ENCODE measurements around the gene BNIP2.
"Not testable (repeated sequence)": the region's sequence is repeated elsewhere in the genome, so short reads cannot be mapped to it uniquely, and the experiment has no call there.

Gene BNIP2

DNA sequence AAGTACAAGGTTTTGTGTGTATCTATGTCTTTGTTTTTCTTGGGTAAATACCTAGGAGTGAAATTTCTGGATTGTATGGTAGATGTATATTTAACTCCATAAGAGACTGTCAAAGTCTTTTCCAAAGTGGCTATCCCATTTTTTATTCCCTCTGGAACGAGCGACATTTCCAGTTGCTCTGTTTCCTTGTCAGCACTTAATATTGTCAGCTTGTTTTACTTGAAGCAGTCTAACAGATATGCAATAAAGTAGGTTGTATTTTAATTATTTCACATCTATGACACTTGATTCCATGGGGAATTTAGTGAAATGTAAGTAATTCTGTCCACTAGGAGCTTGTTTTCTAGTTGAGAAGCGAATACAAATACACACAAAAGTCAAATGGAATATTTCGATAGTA is 18.5 kb upstream of the BNIP2 start:
- no peaks in the 10 kb centered on the region for H3K36me3 ChIP-seq (ENCODE audit: control insufficient read depth in 2 of 2, insufficient read depth in 2 of 2, low read length in 2 of 2)
- no peak overlapping the region for H3K27ac ChIP-seq (ENCODE audit: low read length)
- H3K27me3 ChIP-seq (ENCODE audit: control insufficient read depth in 1 of 2, insufficient read depth in 2 of 2, low read length in 2 of 2), result no peaks in the 10 kb centered on the region
- H3K9me3 ChIP-seq (ENCODE audit: control insufficient read depth in 2 of 2, low read length in 2 of 2), result no peaks in the 10 kb centered on the region
- no peak overlapping the region for H3K4me3 ChIP-seq (ENCODE audit: low read length in 2 of 2)
- H3K4me1 ChIP-seq (ENCODE audit: control insufficient read depth, insufficient read depth, low read length), result no peaks in the 10 kb centered on the region
- H3K9ac ChIP-seq (ENCODE audit: low read length in 2 of 2), result no peak overlapping the region

DNA sequence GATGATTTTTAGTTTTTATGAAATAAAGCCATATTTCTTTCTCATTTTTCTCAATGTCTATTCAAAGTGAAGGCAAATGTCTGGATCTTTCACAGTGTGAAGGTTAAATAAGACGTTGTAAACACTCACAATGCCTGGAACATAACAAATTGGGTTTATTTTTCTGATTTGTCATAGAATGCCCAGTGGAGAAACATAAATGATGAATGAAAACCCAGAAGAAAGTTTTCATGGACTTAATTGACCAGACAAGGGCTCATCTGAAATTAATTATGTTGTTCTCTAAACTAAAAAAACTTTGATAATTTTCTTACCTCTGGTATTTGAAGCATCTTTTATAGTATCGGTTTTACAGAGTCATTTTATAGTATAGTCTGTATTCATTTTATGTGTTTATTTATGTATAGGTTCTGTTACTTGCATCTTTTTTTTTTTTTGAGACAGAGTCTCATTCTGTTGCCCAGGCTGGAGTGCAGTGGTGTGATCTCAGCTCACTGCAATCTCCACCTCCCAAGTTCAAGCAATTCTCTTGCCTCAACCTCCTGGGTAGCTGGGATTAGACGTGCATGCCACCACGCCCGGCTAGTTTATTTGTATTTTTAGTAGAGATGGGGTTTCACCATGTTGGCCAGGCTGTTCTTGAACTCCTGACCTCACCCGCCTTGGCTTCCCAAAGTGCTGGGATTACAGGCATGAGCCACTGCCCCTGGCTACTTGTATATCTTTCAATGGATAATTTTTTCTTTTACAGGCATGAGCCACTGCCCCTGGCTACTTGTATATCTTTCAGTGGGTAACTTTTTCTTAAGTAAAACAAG is 15.1 kb upstream of the BNIP2 start:
- Histone ChIP-seq H3K4me1 (ENCODE audit: control insufficient read depth, insufficient read depth, low read length) (no peaks in the 10 kb centered on the region), H3K27ac (ENCODE audit: low read length) (no peak overlapping the region), H3K9me3 (ENCODE audit: control insufficient read depth in 2 of 2, low read length in 2 of 2) (no peaks in the 10 kb centered on the region), H3K4me3 (ENCODE audit: low read length in 2 of 2) (no peak overlapping the region), H3K36me3 (ENCODE audit: control insufficient read depth in 2 of 2, insufficient read depth in 2 of 2, low read length in 2 of 2) (no peaks in the 10 kb centered on the region), H3K27me3 (ENCODE audit: control insufficient read depth in 1 of 2, insufficient read depth in 2 of 2, low read length in 2 of 2) (no peaks in the 10 kb centered on the region), H3K9ac (ENCODE audit: low read length in 2 of 2) (no peak overlapping the region)

DNA sequence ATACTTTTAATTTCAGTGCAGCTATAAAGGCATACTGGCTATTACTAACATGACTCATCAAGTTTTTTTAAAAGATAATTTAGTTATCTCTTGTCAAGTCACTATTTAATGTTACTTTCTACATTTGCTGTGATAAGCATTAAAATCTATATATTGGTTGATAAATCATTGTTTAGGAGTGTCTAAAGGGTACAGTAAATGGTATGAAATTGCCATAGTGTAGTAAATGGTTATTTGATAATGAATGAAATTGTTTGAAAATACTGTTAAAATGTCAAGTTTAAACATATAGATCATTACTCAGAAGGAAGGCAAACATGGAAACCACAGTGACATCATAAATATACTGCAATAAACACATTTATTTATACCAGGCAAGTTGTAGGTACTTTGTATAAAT is 13.2 kb upstream of the BNIP2 start:
- no peaks in the 10 kb centered on the region for H3K9me3 ChIP-seq (ENCODE audit: control insufficient read depth in 2 of 2, low read length in 2 of 2)
- no peaks in the 10 kb centered on the region for H3K36me3 ChIP-seq (ENCODE audit: control insufficient read depth in 2 of 2, insufficient read depth in 2 of 2, low read length in 2 of 2)
- H3K9ac ChIP-seq (ENCODE audit: low read length in 2 of 2), result no peak overlapping the region

DNA sequence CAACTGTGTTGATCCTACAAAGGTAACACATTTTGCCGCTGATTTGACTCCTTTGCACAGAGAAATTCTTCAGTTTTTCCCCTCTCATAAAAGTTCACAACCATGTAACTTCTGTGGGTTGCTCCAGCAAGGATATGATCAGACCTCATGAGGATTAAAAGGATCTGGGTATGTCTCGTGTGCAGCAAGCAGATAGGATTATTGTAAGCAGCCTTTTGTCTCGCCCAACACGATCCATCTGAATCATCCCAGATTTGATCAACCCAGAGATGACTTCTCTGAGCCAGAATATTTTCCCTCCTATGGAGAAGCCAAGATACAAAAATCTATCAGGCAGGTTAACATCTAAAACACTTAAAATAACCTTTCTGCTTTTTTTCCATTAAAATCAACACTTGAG is 12.8 kb upstream of the BNIP2 start:
- H3K4me3 ChIP-seq (ENCODE audit: low read length in 2 of 2), result no peak overlapping the region
- no peaks in the 10 kb centered on the region for H3K27me3 ChIP-seq (ENCODE audit: control insufficient read depth in 1 of 2, insufficient read depth in 2 of 2, low read length in 2 of 2)
- H3K9me3 ChIP-seq (ENCODE audit: control insufficient read depth in 2 of 2, low read length in 2 of 2), result no peaks in the 10 kb centered on the region
- no peak overlapping the region for H3K9ac ChIP-seq (ENCODE audit: low read length in 2 of 2)
- H3K27ac ChIP-seq (ENCODE audit: low read length), result no peak overlapping the region
- H3K36me3 ChIP-seq (ENCODE audit: control insufficient read depth in 2 of 2, insufficient read depth in 2 of 2, low read length in 2 of 2), result no peaks in the 10 kb centered on the region
- no peaks in the 10 kb centered on the region for H3K4me1 ChIP-seq (ENCODE audit: control insufficient read depth, insufficient read depth, low read length)

More for the DNA sequence above, 13.2 kb upstream of the BNIP2 start:
- no peak overlapping the region for H3K27ac ChIP-seq (ENCODE audit: low read length)
- H3K27me3 ChIP-seq (ENCODE audit: control insufficient read depth in 1 of 2, insufficient read depth in 2 of 2, low read length in 2 of 2), result no peaks in the 10 kb centered on the region
- no peak overlapping the region for H3K4me3 ChIP-seq (ENCODE audit: low read length in 2 of 2)
- H3K4me1 ChIP-seq (ENCODE audit: control insufficient read depth, insufficient read depth, low read length), result no peaks in the 10 kb centered on the region

DNA sequence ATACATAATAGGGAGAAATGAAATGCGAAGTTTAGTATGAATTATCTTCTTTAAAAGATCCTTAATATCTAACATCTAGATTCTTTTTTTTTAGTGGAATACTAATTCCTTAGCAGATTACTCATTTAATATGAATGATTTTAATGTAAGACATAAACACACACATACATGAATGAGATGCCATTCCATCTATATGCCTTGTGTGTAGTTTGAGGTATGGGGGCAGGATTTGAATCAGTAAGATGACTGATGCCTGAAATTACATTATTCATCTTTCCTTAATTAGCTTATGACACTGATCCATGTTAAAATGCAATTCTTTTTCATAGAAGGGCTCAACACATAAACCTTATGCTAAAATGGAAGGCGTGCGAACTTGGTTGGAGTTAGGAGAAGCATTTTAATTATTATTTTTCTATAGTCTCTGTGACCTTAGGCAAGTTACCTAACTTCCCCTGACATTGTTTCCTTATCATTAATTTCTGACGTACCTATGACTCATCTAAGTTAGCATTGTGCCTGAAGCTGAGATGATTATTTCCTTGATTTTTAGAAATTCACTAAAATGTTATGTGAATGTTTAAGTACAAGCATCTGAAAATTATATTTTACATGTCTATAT is 10.8 kb upstream of the BNIP2 start:
- Histone ChIP-seq H3K4me3 (ENCODE audit: low read length in 2 of 2) (no peak overlapping the region), H3K27me3 (ENCODE audit: control insufficient read depth in 1 of 2, insufficient read depth in 2 of 2, low read length in 2 of 2) (no peaks in the 10 kb centered on the region), H3K4me1 (ENCODE audit: control insufficient read depth, insufficient read depth, low read length) (no peaks in the 10 kb centered on the region), H3K9ac (ENCODE audit: low read length in 2 of 2) (no peak overlapping the region), H3K9me3 (ENCODE audit: control insufficient read depth in 2 of 2, low read length in 2 of 2) (no peaks in the 10 kb centered on the region), H3K27ac (ENCODE audit: low read length) (no peak overlapping the region), H3K36me3 (ENCODE audit: control insufficient read depth in 2 of 2, insufficient read depth in 2 of 2, low read length in 2 of 2) (no peaks in the 10 kb centered on the region)

DNA sequence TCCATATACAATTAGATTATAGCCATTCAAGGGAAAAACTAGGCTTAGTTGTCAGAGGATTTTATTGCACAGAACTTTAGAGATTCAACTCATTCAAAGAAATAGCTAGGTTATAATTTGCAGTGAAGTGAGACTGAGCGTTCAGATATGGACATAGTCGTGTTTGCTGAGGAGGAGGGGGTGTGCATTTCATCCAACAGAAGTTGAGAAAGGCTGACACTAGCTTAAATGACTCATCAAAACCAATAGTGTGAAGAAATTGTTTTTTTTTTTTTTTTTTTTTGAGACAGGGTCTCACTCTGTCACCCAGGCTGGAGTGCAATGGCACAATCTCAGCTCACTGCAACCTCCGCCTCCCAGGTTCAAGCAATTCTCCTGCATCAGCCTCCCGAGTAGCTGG is 8.9 kb upstream of the BNIP2 start:
- H3K9me3 ChIP-seq (ENCODE audit: control insufficient read depth in 2 of 2, low read length in 2 of 2); H3K4me3 ChIP-seq (ENCODE audit: low read length in 2 of 2); H3K27me3 ChIP-seq (ENCODE audit: control insufficient read depth in 1 of 2, insufficient read depth in 2 of 2, low read length in 2 of 2); H3K9ac ChIP-seq (ENCODE audit: low read length in 2 of 2); H3K36me3 ChIP-seq (ENCODE audit: control insufficient read depth in 2 of 2, insufficient read depth in 2 of 2, low read length in 2 of 2); H3K27ac ChIP-seq (ENCODE audit: low read length); H3K4me1 ChIP-seq (ENCODE audit: control insufficient read depth, insufficient read depth, low read length): not testable (repeated sequence)

DNA sequence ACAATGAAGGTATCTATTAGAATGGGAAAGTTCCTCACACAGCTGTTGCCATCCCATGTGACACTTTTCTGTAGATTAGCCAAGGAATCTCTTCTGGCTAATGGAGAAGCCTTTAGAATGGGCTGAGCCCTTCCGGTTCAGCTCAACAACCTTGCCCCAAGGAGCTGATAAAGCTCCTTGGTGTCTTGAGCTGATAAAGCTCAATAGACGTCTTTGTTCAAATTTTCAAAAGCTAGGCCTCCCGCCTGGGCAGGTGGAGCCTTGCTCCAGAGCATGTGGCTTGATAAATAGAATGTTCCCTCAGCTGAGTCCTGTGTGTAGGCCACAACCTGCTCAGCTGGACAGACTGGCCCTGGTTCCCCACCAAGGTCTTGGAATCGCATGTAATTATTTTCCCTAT is 7.2 kb upstream of the BNIP2 start:
- Histone ChIP-seq H3K4me3 (ENCODE audit: low read length in 2 of 2) (no peak overlapping the region), H3K36me3 (ENCODE audit: control insufficient read depth in 2 of 2, insufficient read depth in 2 of 2, low read length in 2 of 2) (no peaks in the 10 kb centered on the region), H3K27me3 (ENCODE audit: control insufficient read depth in 1 of 2, insufficient read depth in 2 of 2, low read length in 2 of 2) (no peaks in the 10 kb centered on the region), H3K9me3 (ENCODE audit: control insufficient read depth in 2 of 2, low read length in 2 of 2) (no peaks in the 10 kb centered on the region), H3K27ac (ENCODE audit: low read length) (no peak overlapping the region), H3K4me1 (ENCODE audit: control insufficient read depth, insufficient read depth, low read length) (no peaks in the 10 kb centered on the region), H3K9ac (ENCODE audit: low read length in 2 of 2) (no peak overlapping the region)

DNA sequence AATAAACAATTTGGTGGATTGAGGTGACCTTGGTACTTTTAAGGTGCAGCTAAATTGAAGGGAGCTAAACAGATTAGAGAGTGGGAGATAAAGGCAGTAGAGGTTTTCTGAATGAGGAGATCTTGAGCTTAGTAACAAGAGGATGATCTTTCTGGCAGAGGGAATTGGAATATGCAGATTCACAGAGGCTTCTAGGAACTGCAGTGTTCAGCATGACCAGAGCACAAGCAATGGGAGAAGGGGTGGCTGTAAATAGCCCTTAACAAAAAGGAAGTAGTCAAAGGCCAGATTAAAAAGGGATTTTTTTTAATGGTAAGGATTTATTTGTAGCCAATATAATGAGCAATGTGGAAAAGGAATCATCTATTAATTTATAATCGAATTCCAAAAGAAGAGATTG is 5.7 kb upstream of the BNIP2 start:
- Histone ChIP-seq H3K4me1 (ENCODE audit: control insufficient read depth, insufficient read depth, low read length) (peaks cover 3% of the 10 kb centered on the region), H3K27me3 (ENCODE audit: control insufficient read depth in 1 of 2, insufficient read depth in 2 of 2, low read length in 2 of 2) (no peaks in the 10 kb centered on the region), H3K9ac (ENCODE audit: low read length in 2 of 2) (no peak overlapping the region), H3K27ac (ENCODE audit: low read length) (no peak overlapping the region), H3K4me3 (ENCODE audit: low read length in 2 of 2) (no peak overlapping the region), H3K9me3 (ENCODE audit: control insufficient read depth in 2 of 2, low read length in 2 of 2) (no peaks in the 10 kb centered on the region), H3K36me3 (ENCODE audit: control insufficient read depth in 2 of 2, insufficient read depth in 2 of 2, low read length in 2 of 2) (no peaks in the 10 kb centered on the region)

DNA sequence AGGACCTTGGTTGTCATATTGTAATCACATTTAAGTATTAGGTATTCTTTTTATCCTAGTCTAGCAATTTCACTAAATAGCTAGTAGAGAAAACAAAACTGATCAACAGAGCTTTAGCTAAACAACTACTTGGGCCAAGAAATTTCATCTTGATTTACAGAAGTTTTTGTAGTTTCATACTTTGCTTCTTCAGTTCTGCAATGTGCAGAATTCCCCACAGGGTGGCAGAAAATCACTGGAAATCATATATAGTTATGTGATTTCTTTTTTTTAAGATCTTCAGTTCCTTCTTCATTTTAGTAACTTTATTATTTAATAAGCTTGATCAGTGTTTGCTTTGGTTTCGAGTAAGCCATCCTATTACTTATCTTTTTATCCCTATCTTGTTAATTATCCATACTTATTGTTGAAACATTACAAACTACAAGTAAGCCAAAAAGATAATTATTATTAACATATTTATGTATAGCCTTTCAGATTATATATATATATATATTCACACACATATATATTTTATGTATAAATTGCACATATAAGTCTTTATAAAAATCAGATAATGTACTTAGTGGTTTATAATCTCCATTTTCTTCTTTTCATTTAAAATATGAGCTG is 2.2 kb upstream of the BNIP2 start:
- no peak overlapping the region for H3K4me3 ChIP-seq (ENCODE audit: low read length in 2 of 2)
- no peak overlapping the region for H3K9ac ChIP-seq (ENCODE audit: low read length in 2 of 2)
- H3K27ac ChIP-seq (ENCODE audit: low read length), result no peak overlapping the region
- H3K27me3 ChIP-seq (ENCODE audit: control insufficient read depth in 1 of 2, insufficient read depth in 2 of 2, low read length in 2 of 2), result no peaks in the 10 kb centered on the region
- peaks cover 9% of the 10 kb centered on the region for H3K4me1 ChIP-seq (ENCODE audit: control insufficient read depth, insufficient read depth, low read length)
- H3K9me3 ChIP-seq (ENCODE audit: control insufficient read depth in 2 of 2, low read length in 2 of 2), result no peaks in the 10 kb centered on the region
- no peaks in the 10 kb centered on the region for H3K36me3 ChIP-seq (ENCODE audit: control insufficient read depth in 2 of 2, insufficient read depth in 2 of 2, low read length in 2 of 2)

DNA sequence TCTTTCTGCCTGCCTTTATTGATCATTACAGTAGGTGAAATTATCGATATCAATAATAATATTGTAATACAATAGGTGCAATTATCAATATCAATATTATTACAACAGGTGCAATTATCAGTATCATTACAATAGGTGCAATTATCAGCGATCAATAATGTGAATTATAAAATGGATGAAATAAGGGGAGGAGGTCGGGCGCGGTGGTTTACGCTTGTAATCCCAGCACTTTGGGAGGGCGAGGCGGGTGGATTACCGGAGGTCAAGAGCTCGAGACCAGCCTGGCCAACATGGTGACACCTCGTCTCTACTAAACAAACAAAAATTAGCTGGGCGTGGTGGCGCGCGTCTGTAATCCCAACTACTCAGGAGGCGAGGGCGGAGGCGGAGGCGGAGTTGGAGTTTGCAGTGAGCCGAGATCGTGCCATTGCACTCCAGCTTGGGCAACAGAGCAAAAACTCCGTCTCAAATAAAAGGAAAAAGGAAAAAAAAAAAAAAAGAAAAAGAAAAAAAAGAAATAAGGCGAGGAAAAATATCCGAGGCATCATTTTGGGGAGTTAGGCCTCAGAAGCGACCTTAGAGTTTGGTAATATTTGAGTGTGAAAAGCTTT is 611 bp upstream of the BNIP2 start:
- H3K4me1 ChIP-seq (ENCODE audit: control insufficient read depth, insufficient read depth, low read length), result peaks cover 9% of the 10 kb centered on the region
- H3K27ac ChIP-seq (ENCODE audit: low read length), result peak overlapping the region; percentile 95
- no peaks in the 10 kb centered on the region for H3K36me3 ChIP-seq (ENCODE audit: control insufficient read depth in 2 of 2, insufficient read depth in 2 of 2, low read length in 2 of 2)
- no peaks in the 10 kb centered on the region for H3K9me3 ChIP-seq (ENCODE audit: control insufficient read depth in 2 of 2, low read length in 2 of 2)
- H3K27me3 ChIP-seq (ENCODE audit: control insufficient read depth in 1 of 2, insufficient read depth in 2 of 2, low read length in 2 of 2), result no peaks in the 10 kb centered on the region
- H3K9ac ChIP-seq (ENCODE audit: low read length in 2 of 2), result peak overlapping the region; percentile 72 to 89
- peak overlapping the region; percentile 61 to 89 for H3K4me3 ChIP-seq (ENCODE audit: low read length in 2 of 2)
